ENCODE results near the gene DBNDD1.

Gene DBNDD1

GRCh38 chr16:90020260-90020837 is 1.1 kb upstream of the DBNDD1 start:
- no peak for DNase-seq (ENCODE audit: extremely low spot score)
- TF ChIP-seq PKNOX1 (IDR thresholded peaks at IDR 0.05) (no peak), BHLHE40 (IDR thresholded peaks at IDR 0.05; ENCODE audit: borderline replicate concordance) (no peak), FOXA1 (IDR thresholded peaks at IDR 0.05) (no peak), FOXK2 (IDR thresholded peaks at IDR 0.05) (no peak), L3MBTL2 (conservative IDR thresholded peaks at IDR 0.05) (no peak), SP1 (IDR thresholded peaks at IDR 0.05) (no peak), ARNT (IDR thresholded peaks at IDR 0.05) (no peak), SUZ12 (IDR thresholded peaks at IDR 0.05) (no peak), ELF4 (IDR thresholded peaks at IDR 0.05) (no peak), CTBP1 (IDR thresholded peaks at IDR 0.05; ENCODE audit: borderline replicate concordance) (no peak)
- POLR2A ChIA-PET = interaction anchor here (0.8 to 1.7 kb wide), 8 partner anchors 31 to 147 kb away, joined by 3 to 8 read pairs (median 3); partner anchors contain the start of genes MC1R and TCF25
- CTCF ChIA-PET = interaction anchor here (0.5 to 1.0 kb wide), 3 partner anchors 58 to 146 kb away, joined by 3 to 8 read pairs (median 3); no protein-coding TSS in a partner anchor

DNA sequence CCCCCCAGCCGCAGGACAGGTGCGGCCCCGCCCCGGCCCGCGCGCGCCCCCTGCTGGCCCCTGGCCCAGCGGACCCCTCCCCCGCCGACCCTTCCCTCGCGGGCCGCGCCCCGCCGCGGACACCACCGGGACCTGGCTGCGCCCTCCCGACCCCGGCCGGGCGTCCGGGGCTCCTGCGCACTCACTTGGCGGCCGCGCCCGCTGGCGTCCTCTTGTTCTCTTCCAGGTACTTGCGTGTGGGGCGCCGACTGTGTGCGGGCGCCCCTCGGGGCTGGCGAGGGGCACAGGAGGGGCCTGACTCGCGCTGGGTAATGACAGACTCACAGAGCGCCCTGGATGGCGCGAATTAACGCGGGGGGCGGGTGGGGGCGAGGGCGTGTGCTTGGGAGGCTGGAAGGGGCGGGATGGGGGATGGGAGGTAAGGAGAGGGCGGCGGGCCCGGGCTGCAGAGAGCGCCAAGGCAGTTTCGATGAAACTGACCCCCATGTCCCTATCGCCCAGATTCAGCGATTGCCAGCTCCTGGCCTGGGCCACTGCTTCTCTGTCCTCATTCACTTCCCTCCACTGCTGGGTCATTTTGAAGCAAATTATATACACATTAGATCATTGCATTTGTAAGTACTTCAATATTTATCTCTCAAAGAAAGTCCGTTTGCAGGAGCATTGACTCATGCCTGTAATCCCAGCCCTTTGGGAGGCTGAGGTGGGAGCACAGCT is 445 bp upstream of the DBNDD1 start:
- POLR2A ChIA-PET = interaction anchor here (0.8 to 1.7 kb wide), 6 partner anchors 27 to 97 kb away, joined by 3 to 8 read pairs (median 3); no protein-coding TSS in a partner anchor
- TF ChIP-seq ELF4 (IDR thresholded peaks at IDR 0.05) (no peak), HDGF (IDR thresholded peaks at IDR 0.05; ENCODE audit: borderline replicate concordance) (no peak), BHLHE40 (IDR thresholded peaks at IDR 0.05; ENCODE audit: borderline replicate concordance) (no peak), L3MBTL2 (conservative IDR thresholded peaks at IDR 0.05) (no peak), NFRKB (IDR thresholded peaks at IDR 0.05) (no peak), ARNT (IDR thresholded peaks at IDR 0.05) (no peak), SP1 (IDR thresholded peaks at IDR 0.05) (no peak), FOXK2 (IDR thresholded peaks at IDR 0.05) (no peak), FOXM1 (IDR thresholded peaks at IDR 0.05; ENCODE audit: borderline replicate concordance) (no peak), ZNF384 (IDR thresholded peaks at IDR 0.05) (no peak), CTBP1 (IDR thresholded peaks at IDR 0.05; ENCODE audit: borderline replicate concordance) (no peak), TARDBP (IDR thresholded peaks at IDR 0.05) (no peak), SUZ12 (IDR thresholded peaks at IDR 0.05) (no peak), LEF1 (IDR thresholded peaks at IDR 0.05; ENCODE audit: borderline replicate concordance) (no peak), FOXA1 (IDR thresholded peaks at IDR 0.05) (no peak), PKNOX1 (IDR thresholded peaks at IDR 0.05) (no peak)

GRCh38 chr16:90018297-90018651 is 982 bp downstream of the DBNDD1 start:
- ChIA-PET CTCF (no interaction called here), POLR2A (interaction anchor here (0.9 to 1.6 kb wide), 7 partner anchors 9 to 145 kb away, joined by 3 to 8 read pairs (median 3); partner anchors contain the start of gene TCF25)
- TF ChIP-seq SUZ12 (IDR thresholded peaks at IDR 0.05) (no peak), BHLHE40 (IDR thresholded peaks at IDR 0.05; ENCODE audit: borderline replicate concordance) (no peak), CTBP1 (IDR thresholded peaks at IDR 0.05; ENCODE audit: borderline replicate concordance) (no peak), ELF4 (IDR thresholded peaks at IDR 0.05) (no peak), TARDBP (IDR thresholded peaks at IDR 0.05) (no peak), FOXK2 (IDR thresholded peaks at IDR 0.05) (no peak), ZNF384 (IDR thresholded peaks at IDR 0.05) (no peak), FOXA1 (IDR thresholded peaks at IDR 0.05) (no peak)
- no peak for DNase-seq (ENCODE audit: extremely low spot score)

More for the DNA sequence above, 445 bp upstream of the DBNDD1 start:
- CTCF ChIA-PET = no interaction called here
- peak; percentile 79 for DNase-seq (ENCODE audit: extremely low spot score)

DNA sequence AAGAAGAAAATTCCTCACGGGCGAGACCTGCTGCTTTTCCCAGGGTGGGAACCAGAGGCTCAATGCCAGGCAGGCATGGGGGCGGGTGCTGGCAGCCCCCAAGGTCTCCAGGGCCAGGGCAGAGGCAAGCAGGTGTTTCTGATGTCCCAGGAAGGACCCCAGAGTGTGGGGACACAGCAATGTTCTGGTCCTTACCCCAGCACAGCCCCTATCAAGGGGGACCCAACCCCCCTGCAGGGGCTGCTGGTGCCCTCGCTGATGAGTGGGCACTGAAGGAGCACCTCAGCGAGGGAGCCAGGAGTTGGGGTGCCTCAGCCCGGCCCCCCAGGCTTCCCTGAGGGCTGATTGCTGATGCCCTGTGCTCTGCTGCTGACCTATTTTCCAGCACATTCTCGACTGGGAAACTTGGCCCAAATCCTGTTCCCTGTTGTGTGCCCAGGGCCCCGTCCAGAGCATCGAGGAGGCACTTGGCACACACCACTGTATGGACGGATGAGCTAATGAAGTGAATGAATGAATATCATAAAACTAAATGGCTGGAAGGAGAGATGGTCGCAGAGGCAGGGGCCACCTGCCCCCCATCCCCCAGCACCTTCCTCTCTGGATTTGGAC is 2.8 kb downstream of the DBNDD1 start:
- CTCF ChIA-PET = no interaction called here
- POLR2A ChIA-PET = no interaction called here
- TF ChIP-seq FOXK2 (IDR thresholded peaks at IDR 0.05) = no peak
- no peak for TF ChIP-seq ZNF384 (IDR thresholded peaks at IDR 0.05)
- no peak for TF ChIP-seq ELF4 (IDR thresholded peaks at IDR 0.05)
- TF ChIP-seq BHLHE40 (IDR thresholded peaks at IDR 0.05; ENCODE audit: borderline replicate concordance) = no peak
- no peak for TF ChIP-seq SUZ12 (IDR thresholded peaks at IDR 0.05)
- no peak for TF ChIP-seq ARNT (IDR thresholded peaks at IDR 0.05)
- no peak for TF ChIP-seq LEF1 (IDR thresholded peaks at IDR 0.05; ENCODE audit: borderline replicate concordance)
- TF ChIP-seq NFRKB (IDR thresholded peaks at IDR 0.05) = no peak
- no peak for TF ChIP-seq L3MBTL2 (conservative IDR thresholded peaks at IDR 0.05)
- TF ChIP-seq FOXM1 (IDR thresholded peaks at IDR 0.05; ENCODE audit: borderline replicate concordance) = no peak
- no peak for TF ChIP-seq PKNOX1 (IDR thresholded peaks at IDR 0.05)
- TF ChIP-seq FOXA1 (IDR thresholded peaks at IDR 0.05) = no peak
- TF ChIP-seq SP1 (IDR thresholded peaks at IDR 0.05) = no peak
- no peak for DNase-seq (ENCODE audit: extremely low spot score)

DNA sequence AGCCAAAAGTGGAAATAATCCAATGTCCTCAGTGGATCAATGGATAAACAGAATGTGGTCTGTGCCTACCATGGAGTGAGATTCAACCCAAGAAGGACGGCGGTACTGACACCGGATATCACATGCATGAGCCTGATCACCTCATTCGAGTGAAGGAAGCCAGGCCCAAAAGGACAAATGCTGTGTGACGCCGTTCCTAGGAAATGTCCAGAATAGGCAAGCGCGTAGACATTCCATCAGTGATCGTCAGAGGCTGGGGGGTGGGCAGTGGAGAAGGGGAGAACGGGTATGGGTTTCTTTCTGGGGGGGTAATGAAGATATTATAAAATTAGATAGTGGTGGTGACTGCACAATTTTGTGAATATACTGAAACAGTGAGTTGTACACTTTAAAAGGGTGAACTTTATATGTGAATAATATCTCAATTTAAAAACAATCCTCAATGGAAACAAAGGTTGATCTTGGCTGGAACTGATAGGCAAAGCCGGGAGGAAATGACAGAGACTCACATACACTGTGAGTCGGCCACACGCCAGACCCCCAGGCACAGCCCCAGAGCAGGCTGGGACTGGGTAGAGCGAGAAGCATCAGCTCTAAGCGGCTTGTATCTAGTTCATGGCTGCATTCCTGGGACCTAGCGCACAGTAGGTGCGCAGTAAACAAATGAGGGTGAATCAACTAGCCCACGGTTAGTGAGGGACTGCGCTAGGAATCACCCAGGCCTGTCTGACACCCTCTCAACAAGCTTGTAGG is 3.5 kb downstream of the DBNDD1 start:
- TF ChIP-seq BHLHE40 (IDR thresholded peaks at IDR 0.05; ENCODE audit: borderline replicate concordance) (no peak), L3MBTL2 (conservative IDR thresholded peaks at IDR 0.05) (no peak), ZNF384 (IDR thresholded peaks at IDR 0.05) (no peak), SUZ12 (IDR thresholded peaks at IDR 0.05) (no peak), TARDBP (IDR thresholded peaks at IDR 0.05) (no peak), FOXM1 (IDR thresholded peaks at IDR 0.05; ENCODE audit: borderline replicate concordance) (no peak), FOXA1 (IDR thresholded peaks at IDR 0.05) (no peak), ARNT (IDR thresholded peaks at IDR 0.05) (no peak), NFRKB (IDR thresholded peaks at IDR 0.05) (no peak), PKNOX1 (IDR thresholded peaks at IDR 0.05) (no peak), HDGF (IDR thresholded peaks at IDR 0.05; ENCODE audit: borderline replicate concordance) (no peak), SP1 (IDR thresholded peaks at IDR 0.05) (no peak), LEF1 (IDR thresholded peaks at IDR 0.05; ENCODE audit: borderline replicate concordance) (no peak), CTBP1 (IDR thresholded peaks at IDR 0.05; ENCODE audit: borderline replicate concordance) (no peak), FOXK2 (IDR thresholded peaks at IDR 0.05) (no peak), ELF4 (IDR thresholded peaks at IDR 0.05) (no peak)
- CTCF ChIA-PET = no interaction called here
- DNase-seq (ENCODE audit: extremely low spot score) = no peak
- POLR2A ChIA-PET = no interaction called here
